HG02981 (cell line): ENCODE measurements around the gene ZSWIM7.
"Not testable (repeated sequence)": the region's sequence is repeated elsewhere in the genome, so short reads cannot be mapped to it uniquely, and the experiment has no call there.

Experiments used
- ATAC-seq: cut with Tn5 transposase; IDR thresholded peaks from one replicate; pipeline ENCODE4 v1.9.1; 2021; ENCODE audit warnings: mild to moderate bottlenecking, moderate library complexity; ENCODE audit not compliant: unreplicated experiment

Gene ZSWIM7

DNA sequence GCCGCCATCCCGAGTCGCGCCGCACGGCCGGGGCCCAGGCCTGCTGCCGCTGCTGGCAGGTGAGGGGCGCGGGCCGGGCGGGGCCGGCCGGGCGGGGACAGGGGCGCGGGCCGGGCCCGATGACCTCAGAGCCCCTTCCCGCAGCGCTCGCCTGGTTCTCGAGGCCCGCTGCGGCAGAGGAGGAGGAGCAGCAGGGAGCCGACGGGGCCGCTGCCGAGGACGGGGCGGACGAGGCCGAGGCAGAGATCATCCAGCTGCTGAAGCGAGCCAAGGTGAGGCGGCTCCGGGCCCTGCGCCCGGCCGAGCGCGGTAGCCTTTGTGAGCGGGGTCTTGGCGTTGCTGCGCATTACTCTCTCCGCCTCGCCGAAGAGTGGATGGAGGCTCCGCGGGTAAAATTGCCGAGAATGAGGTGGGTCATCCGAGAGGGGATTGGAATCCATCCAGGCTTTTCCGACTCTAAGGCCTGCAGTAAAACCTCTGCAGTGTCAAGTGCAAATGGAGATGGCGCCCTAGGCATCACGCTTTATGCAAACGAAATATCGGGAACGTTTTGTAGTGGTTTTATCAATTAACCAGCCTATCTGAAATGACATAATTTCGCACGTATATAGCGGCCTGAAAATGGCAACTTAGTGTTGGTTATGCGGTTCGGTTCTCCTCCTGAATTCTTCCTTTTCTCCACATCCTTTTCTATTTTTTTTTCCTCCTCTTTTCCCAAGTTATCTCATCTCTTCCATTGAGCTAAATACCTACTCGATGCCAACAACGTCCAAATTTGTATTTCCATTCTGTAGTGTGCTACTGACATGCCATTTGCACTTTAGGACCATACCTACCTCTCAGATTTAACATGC lies 697 bp upstream of the ZSWIM7 start:
- peak; percentile 34 for ATAC-seq

DNA sequence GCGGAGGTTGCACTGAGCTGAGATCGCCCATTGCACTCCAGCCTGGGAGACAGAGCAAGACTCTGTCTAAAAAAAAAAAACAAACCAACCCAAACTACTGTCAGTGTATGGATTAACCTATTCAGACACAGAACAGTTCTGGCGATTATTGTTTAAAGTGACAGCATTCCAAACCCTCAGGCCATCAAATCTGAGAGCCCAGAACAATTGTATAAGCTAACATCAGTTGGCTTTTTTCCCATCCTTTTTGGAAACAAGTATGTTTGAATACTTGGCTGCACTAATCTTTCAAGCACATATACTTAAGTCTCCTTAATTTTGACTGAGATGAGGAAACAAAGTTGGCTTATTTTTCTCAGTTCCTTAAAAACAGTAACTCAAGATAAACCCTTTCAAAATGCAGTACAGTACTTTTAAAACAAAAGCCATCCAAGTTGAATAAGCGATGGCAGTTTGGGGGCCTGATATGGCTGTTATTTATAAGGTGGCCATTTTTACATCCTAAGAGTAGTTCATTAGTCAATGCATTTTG lies 1.4 kb downstream of the ZSWIM7 start:
- ATAC-seq, result no peak

GRCh38 chr17:15996322-15996721 lies 3.2 kb downstream of the ZSWIM7 start:
- no peak for ATAC-seq

DNA sequence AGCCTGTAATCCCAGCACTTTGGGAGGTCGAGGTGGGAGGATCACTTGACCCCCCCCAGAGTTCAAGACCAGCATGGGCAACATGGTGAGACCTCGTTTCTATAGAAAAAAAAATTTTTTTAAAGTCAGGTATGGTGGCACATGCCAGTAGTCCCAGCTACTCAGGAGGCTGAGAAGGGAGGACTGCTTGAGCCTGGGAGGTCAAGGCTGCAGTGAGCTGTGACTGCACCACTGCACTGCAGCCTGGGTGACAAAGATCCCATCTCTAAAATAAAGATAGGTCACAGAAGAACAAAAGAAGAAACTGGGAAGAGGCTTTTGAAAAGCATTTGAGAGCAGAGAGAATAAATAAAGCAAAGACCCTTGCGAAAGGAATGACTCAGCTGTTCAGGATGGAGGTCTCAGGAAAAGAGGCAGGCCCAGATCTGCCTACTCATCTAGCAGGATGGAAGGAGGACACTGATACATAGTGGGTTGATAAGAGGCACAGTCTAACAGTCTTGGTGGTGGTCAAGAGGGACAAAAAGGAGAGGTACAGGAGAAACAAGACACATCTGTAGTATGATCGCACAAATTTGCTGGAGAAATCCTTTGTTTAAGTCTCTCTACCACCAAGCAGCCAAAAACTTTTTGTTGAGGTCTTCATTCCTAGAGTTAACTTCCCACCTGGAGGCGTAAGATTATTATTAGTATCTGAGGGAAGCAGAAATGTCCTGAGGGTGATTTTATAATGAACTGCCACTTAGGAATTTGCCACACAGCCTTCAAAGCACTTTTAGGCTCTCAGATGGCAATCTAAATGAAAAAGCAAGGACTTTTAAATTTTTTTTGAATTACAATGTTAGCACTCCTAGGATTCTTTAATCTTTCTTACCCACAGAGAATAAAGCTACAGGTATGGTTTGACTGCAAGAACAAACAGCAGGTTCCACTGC lies 17.6 kb downstream of the ZSWIM7 start:
- ATAC-seq, result no peak

DNA sequence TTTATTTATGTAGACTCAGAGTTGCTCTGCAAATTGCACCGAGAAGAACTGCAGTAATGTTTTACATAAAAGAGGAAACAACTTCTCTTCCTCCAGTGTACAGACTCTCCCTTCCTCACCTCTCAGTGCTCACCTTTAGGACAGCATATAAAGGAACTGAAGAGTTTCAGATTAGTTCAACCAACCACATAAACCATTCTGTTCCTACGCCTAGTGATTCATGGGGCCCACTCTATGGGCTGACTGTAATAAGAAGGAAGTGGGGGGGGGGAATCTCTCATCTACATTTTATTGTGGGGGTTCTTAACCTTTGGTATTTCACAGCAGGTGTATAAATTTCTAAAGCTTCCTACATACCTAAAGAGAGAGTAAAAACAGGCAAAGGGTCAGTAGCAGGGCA lies 18.3 kb downstream of the ZSWIM7 start:
- ATAC-seq, result peak; percentile 87

DNA sequence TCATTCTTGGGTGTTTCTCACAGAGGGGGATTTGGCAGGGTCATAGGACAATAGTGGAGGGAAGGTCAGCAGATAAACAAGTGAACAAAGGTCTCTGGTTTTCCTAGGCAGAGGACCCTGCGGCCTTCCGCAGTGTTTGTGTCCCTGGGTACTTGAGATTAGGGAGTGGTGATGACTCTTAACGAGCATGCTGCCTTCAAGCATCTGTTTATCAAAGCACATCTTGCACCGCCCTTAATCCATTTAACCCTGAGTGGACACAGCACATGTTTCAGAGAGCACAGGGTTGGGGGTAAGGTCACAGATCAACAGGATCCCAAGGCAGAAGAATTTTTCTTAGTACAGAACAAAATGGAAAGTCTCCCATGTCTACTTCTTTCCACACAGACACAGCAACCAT lies 20.5 kb downstream of the ZSWIM7 start:
- not testable (repeated sequence) for ATAC-seq

GRCh38 chr17:15978606-15979005 lies 20.9 kb downstream of the ZSWIM7 start:
- ATAC-seq, result no peak

GRCh38 chr17:15977894-15978293 lies 21.6 kb downstream of the ZSWIM7 start:
- ATAC-seq, result no peak

- ATAC-seq, result no peak
Observed at GRCh38 chr17:15973834-15974233, 25.7 kb downstream of the ZSWIM7 start.

GRCh38 chr17:15973016-15973415 lies 26.5 kb downstream of the ZSWIM7 start:
- ATAC-seq, result no peak

DNA sequence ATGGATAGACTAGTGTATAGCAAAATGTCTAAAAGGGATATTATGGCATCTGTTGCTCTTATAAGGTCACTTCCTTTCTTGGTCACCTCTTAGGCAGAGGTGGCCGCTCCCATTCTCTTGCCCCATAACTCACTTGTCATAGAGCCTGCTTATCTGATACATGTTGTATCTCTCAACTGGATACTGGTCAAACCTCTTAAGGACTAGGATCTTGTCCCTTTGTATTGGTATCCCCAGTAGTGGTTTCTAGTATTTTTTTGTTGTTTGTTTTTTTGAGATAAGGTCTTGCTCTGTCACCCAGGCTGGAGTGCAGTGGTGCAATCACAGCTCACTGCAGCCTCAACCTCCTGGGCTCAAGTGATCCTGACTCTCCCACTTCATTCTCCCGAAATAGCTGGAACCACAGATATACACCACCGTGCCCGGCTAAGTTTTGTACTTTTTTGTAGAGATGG lies 27.0 kb downstream of the ZSWIM7 start:
- ATAC-seq, result no peak

DNA sequence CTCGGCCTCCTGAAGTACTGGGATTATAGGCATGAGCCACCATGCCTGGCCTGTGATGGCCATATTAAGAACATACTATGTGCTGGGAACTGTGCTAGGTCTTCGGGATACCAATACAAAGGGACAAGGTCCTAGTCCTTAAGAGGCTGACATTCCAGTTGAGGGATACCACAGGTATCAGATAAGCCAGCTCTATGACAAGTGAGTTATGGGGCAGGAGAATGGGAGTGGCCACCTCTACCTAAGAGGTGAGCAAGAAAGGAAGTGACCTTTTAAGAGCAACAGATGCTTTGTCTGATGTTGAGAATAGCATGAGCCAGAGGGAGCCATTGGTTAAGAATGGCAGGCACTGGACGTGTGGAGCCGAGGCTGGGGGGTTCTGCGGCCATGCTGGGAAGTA lies 27.6 kb downstream of the ZSWIM7 start:
- no peak for ATAC-seq

GRCh38 chr17:15971098-15971678 lies 28.3 kb downstream of the ZSWIM7 start:
- ATAC-seq, result no peak

GRCh38 chr17:15970500-15970899 lies 29.0 kb downstream of the ZSWIM7 start:
- ATAC-seq, result no peak

DNA sequence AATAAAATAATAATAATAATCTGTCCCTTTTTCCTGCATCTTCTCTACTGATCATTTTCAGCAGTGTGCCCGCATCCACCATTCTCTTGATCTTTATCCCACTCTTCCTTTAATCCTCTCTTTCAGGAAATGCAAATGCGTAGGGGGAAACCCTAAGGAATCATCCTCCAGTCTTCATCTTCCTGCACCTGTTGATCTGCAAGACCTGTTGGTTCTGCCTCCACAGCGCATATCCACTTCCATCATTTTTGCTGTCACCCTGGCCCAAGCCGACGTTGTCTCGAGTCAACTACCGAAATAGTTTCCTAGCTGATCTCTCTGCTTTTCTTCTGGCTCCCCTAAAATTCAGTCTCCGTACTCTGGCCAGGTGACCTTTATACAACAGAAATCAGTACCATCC lies 30.0 kb downstream of the ZSWIM7 start:
- no peak for ATAC-seq

DNA sequence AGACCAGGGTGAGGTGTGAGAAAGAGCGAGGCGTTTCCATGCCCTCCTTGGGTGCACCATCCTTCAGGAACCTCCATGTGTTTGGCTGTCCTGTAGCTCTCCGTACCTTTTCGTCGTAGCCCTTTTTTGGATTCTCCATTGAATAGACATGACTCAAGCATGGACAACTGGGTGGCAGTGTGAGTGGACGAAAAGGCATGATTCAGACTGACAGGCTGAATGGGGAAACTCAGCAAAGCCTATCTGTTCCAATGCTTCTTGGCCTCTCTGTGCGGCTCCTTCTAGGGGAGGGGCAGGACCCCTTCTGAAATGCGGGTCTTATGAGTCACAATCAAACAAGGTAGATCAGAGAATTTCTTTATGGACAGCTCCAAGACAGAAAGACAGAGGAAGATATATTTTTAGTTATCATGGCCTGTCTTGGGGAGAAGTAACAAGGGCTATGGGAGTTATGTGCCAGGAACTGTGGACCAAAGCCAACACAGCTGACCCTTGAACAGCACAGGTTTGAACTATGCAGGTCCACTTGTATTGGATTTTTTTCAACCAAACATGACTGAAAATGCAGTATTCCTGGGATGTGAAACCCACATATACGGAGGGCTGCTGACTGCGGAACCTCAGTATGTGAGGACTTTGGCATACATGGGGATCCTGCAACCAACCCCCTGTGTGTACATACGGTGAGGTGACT lies 31.7 kb downstream of the ZSWIM7 start:
- ATAC-seq, result no peak

DNA sequence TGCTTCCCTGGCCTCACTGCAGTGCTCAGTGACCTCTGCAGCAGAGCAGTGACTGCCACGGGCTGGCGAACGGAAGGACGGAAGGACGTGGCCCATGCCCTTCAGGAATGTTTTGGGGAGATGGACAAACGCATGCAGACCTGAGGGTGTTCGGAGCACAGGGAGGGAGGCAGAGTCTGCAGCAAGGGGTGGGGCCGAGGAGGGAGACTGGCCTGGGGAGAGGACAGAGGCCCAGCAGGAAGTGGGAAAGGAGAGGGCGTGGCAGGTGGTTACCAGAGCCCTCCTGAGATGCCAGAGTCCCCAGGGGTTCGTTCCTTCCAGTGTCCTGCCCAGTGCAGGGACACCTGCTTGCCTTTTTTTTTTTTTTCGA lies 32.6 kb downstream of the ZSWIM7 start:
- no peak for ATAC-seq

- ATAC-seq, result no peak
Observed at GRCh38 chr17:15966183-15966878, 33.2 kb downstream of the ZSWIM7 start.

GRCh38 chr17:15965528-15965927 lies 34.0 kb downstream of the ZSWIM7 start:
- ATAC-seq, result no peak

- ATAC-seq, result no peak
Observed at GRCh38 chr17:15963670-15964110, 35.8 kb downstream of the ZSWIM7 start.
